RWPE2 (cell line): ENCODE results near the gene PTGER1.

ENCODE experiments used
- ATAC-seq: fragments of 200-7000 bp; cut with Tn5 transposase; 3 replicates; pipeline ENCODE4 v1.9.1; 2021; ENCODE audit warnings: low read depth
- DNase-seq: peaks from one replicate; pipeline ENCODE4 v3.0.0-alpha.2; 2020; ENCODE audit warnings: low spot score
- H3K27ac ChIP-seq: fragments of 450-650 bp; 2 replicates; pipeline ENCODE4 v1.5.1; 2017; ENCODE audit warnings: mild to moderate bottlenecking; ENCODE audit not compliant: poor library complexity, severe bottlenecking
- H3K27me3 ChIP-seq: fragments of 250-450 bp; sonication (Bioruptor Pico); 2 replicates; pipeline ENCODE4 v1.5.1; 2021; ENCODE audit warnings: mild to moderate bottlenecking, moderate library complexity; ENCODE audit not compliant: insufficient read depth, poor library complexity, severe bottlenecking
- H3K36me3 ChIP-seq: fragments of 250-450 bp; sonication (Bioruptor Pico); 2 replicates; pipeline ENCODE4 v1.5.1; 2020; ENCODE audit warnings: low read depth, mild to moderate bottlenecking, moderate library complexity
- H3K4me1 ChIP-seq: fragments of 250-450 bp; sonication (Bioruptor Pico); 2 replicates; pipeline ENCODE4 v1.5.1; 2021; ENCODE audit warnings: mild to moderate bottlenecking, moderate library complexity; ENCODE audit not compliant: insufficient read depth, poor library complexity, severe bottlenecking
- H3K4me3 ChIP-seq: fragments of 250-450 bp; sonication (Bioruptor Pico); 2 replicates; pipeline ENCODE4 v1.5.1; 2021; ENCODE audit warnings: mild to moderate bottlenecking, moderate library complexity; ENCODE audit not compliant: severe bottlenecking
- H3K9me3 ChIP-seq: fragments of 250-450 bp; sonication (Bioruptor Pico); 2 replicates; pipeline ENCODE4 v1.5.1; 2021; ENCODE audit warnings: mild to moderate bottlenecking, moderate library complexity; ENCODE audit not compliant: severe bottlenecking
- TF ChIP-seq, protein P1 (sequence below): fragments of 450-650 bp; IDR thresholded peaks from one replicate; pipeline ENCODE4 v1.5.1; 2017; ENCODE audit warnings: mild to moderate bottlenecking, moderate library complexity; ENCODE audit not compliant: poor library complexity, severe bottlenecking

Gene PTGER1

DNA sequence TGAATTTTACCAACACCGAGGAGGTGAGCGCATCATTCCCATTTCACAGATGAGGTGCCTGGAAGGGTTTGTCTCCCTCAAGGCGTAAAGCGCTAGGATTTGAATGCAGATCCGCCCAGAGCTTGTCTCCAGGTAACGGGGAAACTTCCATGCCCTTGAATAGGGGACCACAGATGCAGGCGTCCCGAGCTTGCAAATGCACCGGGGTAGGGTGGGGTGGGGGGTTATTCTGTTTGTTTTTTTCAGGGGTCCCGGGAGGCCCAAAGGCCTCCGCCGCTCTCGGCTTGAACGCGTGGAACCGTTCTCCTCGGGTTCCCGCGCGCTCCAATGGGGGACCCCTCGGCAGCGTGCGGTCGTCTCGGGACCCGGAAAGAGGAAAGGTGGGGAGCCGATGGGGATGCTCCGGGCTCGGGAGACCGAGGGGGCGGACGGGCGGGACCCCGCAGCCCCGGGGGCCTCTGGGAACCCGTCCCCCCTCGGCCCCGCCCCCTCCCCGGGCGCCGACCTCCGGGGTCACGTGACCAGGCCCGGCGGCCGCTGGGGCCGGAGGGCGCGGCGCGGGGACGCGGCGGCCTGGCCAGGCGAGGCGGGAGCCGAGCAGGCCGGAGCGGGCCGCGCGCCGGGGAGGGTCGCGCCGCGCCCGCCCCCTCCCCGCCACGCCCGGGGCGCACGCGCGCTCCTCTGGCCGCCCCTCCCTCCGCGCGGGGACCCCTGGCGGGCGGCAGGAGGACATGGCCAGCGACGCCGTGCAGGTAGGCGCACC lies 42.2 kb downstream of the PTGER1 start, which contains the start of gene PKN1:
Gene PKN1 (plus strand): TSS at position 516 of the 763 bp plus-strand sequence. CDS start 216 bp downstream, at position 732.
- Histone ChIP-seq H3K36me3 (peaks cover 5% of the 10 kb centered on the region; the same call in 1 of the 2 replicates), H3K27me3 (no peaks in the 10 kb centered on the region), H3K4me1 (peaks cover 10% of the 10 kb centered on the region), H3K27ac (no peak within 1 kb of the TSS), H3K9me3 (no peaks in the 10 kb centered on the region), H3K4me3 (peak within 1 kb of the TSS; percentile 72)
- TF ChIP-seq, protein P1, sequence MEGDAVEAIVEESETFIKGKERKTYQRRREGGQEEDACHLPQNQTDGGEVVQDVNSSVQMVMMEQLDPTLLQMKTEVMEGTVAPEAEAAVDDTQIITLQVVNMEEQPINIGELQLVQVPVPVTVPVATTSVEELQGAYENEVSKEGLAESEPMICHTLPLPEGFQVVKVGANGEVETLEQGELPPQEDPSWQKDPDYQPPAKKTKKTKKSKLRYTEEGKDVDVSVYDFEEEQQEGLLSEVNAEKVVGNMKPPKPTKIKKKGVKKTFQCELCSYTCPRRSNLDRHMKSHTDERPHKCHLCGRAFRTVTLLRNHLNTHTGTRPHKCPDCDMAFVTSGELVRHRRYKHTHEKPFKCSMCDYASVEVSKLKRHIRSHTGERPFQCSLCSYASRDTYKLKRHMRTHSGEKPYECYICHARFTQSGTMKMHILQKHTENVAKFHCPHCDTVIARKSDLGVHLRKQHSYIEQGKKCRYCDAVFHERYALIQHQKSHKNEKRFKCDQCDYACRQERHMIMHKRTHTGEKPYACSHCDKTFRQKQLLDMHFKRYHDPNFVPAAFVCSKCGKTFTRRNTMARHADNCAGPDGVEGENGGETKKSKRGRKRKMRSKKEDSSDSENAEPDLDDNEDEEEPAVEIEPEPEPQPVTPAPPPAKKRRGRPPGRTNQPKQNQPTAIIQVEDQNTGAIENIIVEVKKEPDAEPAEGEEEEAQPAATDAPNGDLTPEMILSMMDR = no peak
- ATAC-seq = peak; percentile 6; the same call in 1 of the 3 replicates
- DNase-seq = no peak

DNA sequence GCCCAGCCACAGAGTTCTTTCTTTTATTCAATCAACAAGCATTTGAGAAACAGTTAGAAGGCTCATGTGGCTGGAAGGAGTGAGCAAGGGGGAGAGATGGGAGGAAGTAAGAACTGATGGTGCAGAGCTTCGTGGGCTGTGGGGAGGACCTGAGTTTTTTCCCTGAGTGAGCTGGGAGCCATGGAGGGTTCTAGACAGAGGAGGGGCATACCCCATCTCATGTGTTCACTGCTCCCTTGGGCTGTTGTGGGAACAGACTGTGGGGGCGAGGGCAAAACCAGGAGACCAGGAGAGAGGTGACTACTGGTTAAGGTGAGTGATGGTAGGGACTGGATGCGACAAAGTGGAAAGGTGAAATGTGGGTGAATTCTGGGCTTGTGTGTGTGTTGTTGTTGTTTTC lies 44.4 kb downstream of the PTGER1 start:
- Histone ChIP-seq H3K9me3 (no peaks in the 10 kb centered on the region), H3K36me3 (peaks cover 4% of the 10 kb centered on the region; the same call in 1 of the 2 replicates), H3K27me3 (no peaks in the 10 kb centered on the region), H3K27ac (no peak overlapping the region), H3K4me1 (peaks cover 10% of the 10 kb centered on the region), H3K4me3 (no peak overlapping the region)
- no peak for ATAC-seq
- DNase-seq = no peak
- TF ChIP-seq, protein P1 = no peak

DNA sequence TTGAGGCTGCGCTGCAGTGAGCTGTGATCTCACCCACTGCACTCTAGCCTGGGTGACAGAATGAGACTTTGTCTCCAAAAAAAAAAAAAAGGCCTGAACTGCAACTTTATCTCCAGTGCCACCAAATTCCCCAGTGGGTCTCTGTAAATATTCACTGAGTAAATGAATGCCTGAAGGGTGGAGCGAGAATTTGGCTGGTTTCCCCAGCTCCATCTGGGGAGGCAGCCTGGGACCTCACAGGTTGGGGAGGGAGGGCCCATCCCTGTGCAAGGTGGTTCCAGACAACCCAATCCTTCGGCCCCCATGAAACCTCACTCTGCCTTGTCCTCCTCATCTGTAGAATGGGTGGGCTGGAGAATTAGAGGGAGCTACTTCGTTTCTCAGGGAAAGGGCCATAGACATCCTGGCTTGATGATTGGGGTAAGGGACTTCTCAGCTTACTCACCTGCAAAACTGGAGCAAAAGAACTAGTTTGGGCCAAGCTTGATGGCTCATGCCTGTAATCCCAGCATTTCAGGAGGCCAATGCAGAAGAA lies 46.2 kb downstream of the PTGER1 start:
- TF ChIP-seq, protein P1 = no peak
- DNase-seq = no peak
- Histone ChIP-seq H3K27me3 (no peaks in the 10 kb centered on the region), H3K4me3 (no peak overlapping the region), H3K9me3 (no peaks in the 10 kb centered on the region), H3K27ac (no peak overlapping the region), H3K4me1 (no peaks in the 10 kb centered on the region), H3K36me3 (no peaks in the 10 kb centered on the region)
- no peak for ATAC-seq

DNA sequence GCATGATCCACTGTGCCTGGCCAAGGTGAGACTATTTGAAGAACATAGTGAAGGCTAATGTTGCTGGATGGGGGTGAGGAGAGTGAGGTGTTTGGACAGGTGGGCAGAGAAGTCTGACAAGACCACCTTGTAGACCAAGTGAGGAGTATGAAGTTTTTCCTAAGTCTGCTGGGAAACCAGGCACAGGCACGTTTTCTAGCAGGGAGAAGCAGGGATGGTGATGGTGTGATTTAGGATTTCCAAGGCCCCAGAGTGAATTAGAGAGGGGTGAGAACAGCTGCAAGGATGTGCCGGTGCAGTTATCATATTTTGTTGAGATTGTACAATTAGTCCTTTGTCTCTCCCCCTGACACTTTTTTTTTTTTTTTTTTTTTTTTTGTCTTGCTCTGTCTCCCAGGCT lies 47.7 kb downstream of the PTGER1 start:
- no peak for ATAC-seq
- DNase-seq = no peak
- Histone ChIP-seq H3K27me3 (no peaks in the 10 kb centered on the region), H3K4me3 (no peak overlapping the region), H3K4me1 (no peaks in the 10 kb centered on the region), H3K9me3 (no peaks in the 10 kb centered on the region), H3K36me3 (no peaks in the 10 kb centered on the region), H3K27ac (no peak overlapping the region)
- TF ChIP-seq, protein P1 = no peak

DNA sequence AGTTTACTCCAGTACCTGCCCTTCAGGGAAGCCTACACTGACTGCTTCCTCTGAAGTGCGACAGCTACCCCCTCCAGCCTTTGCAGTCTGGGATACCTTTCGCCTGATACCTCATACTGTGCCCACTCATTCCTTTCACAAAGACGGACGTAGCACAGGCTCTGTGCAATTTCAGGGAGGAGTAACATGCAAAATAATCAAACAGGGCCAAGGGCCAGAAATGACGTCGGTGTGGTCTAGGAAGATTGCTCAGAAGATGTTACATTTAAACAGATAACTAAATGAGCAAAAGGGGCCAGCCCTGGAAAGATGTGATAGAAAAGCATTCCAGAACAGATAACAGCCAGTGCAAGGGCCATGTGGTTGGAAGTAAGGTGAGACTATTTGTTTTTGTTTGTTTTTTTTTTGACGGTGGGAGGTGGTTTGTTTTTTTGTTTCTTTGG lies 49.4 kb downstream of the PTGER1 start:
- DNase-seq = no peak
- TF ChIP-seq, protein P1 = no peak
- H3K9me3 ChIP-seq = no peaks in the 10 kb centered on the region

More for the DNA sequence above, 49.4 kb downstream of the PTGER1 start:
- Histone ChIP-seq H3K27me3 (no peaks in the 10 kb centered on the region), H3K27ac (no peak overlapping the region), H3K4me1 (no peaks in the 10 kb centered on the region), H3K36me3 (no peaks in the 10 kb centered on the region), H3K4me3 (no peak overlapping the region)
- ATAC-seq = no peak
